ENCODE data around the gene RPL29. TPM values are rescaled to one million over a fixed set of nuclear protein-coding genes. Genes with fewer than 3 reads are reported as not detected.
"Not testable (repeated sequence)": the region's sequence is repeated elsewhere in the genome, so short reads cannot be mapped to it uniquely, and the experiment has no call there.

Gene RPL29
- total and polyA plus RNA-seq, 2 of the 13 experiments (the other 11 are each of a cell fraction or from before 2014, with no cell fraction given), result 1,348 to 2,263 TPM

DNA sequence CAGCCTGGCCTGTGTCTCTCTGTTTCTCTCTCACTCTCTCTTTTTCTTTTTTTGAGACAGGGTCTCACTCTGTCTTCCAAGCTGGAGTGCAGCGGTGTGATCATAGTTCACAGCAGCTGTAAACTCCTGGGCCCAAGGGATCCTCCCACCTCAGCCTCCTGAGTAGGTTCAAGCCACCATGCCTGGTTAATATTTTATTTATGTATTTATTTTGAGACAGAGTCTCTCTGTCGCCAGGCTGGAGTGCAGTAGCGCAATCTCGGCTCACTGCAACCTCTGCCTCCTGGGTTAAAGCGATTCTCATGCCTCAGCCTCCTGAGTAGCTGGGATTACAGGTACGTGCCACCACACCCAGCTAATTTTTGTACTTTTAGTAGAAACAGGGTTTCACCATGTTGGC, 38.1 kb upstream of the RPL29 start (continued):
- TF ChIP-seq, protein P1, sequence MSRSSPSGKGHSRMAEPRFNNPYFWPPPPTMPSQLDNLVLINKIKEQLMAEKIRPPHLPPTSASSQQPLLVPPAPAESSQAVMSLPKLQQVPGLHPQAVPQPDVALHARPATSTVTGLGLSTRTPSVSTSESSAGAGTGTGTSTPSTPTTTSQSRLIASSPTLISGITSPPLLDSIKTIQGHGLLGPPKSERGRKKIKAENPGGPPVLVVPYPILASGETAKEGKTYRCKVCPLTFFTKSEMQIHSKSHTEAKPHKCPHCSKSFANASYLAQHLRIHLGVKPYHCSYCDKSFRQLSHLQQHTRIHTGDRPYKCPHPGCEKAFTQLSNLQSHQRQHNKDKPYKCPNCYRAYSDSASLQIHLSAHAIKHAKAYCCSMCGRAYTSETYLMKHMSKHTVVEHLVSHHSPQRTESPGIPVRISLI (CRISPR knock-in tag; IDR thresholded peaks at IDR 0.05; ENCODE audit: borderline replicate concordance), result peak; percentile 9; the same call in 1 of the 2 replicates
- not testable (repeated sequence) for TF ChIP-seq SOX6 (IDR thresholded peaks at IDR 0.05); HNF1A (IDR thresholded peaks at IDR 0.05; ENCODE audit: low read depth)
- TF ChIP-seq SOX6 (CRISPR knock-in tag; IDR thresholded peaks at IDR 0.05) (peak; percentile 51; the same call in 1 of the 2 replicates), ZMYM3 (CRISPR knock-in tag; IDR thresholded peaks at IDR 0.05) (peak; percentile 65), HNF1A (CRISPR knock-in tag; IDR thresholded peaks at IDR 0.05; ENCODE audit: borderline replicate concordance) (peak; percentile 81), ZNF543 (CRISPR knock-in tag; IDR thresholded peaks at IDR 0.05) (0 out of 2 replicates have a peak, but pooled peaks have one; percentile 51), ZNF710 (CRISPR knock-in tag; IDR thresholded peaks at IDR 0.05; ENCODE audit: borderline replicate concordance) (0 out of 2 replicates have a peak, but pooled peaks have one; percentile 34), HNF4A (CRISPR knock-in tag; IDR thresholded peaks at IDR 0.05) (peak; percentile 57), NR2C2 (CRISPR knock-in tag; IDR thresholded peaks at IDR 0.05; ENCODE audit: borderline replicate concordance) (peak; percentile 20; the same call in 1 of the 2 replicates), SP5 (CRISPR knock-in tag; IDR thresholded peaks at IDR 0.05; ENCODE audit: borderline replicate concordance, low read depth) (peak; percentile 69), KDM2A (CRISPR knock-in tag; IDR thresholded peaks at IDR 0.05; ENCODE audit: borderline replicate concordance, low read depth) (0 out of 2 replicates have a peak, but pooled peaks have one; percentile 32), DMAP1 (CRISPR knock-in tag; IDR thresholded peaks at IDR 0.05) (peak; percentile 16; the same call in 1 of the 2 replicates)
- TF ChIP-seq, protein P2, sequence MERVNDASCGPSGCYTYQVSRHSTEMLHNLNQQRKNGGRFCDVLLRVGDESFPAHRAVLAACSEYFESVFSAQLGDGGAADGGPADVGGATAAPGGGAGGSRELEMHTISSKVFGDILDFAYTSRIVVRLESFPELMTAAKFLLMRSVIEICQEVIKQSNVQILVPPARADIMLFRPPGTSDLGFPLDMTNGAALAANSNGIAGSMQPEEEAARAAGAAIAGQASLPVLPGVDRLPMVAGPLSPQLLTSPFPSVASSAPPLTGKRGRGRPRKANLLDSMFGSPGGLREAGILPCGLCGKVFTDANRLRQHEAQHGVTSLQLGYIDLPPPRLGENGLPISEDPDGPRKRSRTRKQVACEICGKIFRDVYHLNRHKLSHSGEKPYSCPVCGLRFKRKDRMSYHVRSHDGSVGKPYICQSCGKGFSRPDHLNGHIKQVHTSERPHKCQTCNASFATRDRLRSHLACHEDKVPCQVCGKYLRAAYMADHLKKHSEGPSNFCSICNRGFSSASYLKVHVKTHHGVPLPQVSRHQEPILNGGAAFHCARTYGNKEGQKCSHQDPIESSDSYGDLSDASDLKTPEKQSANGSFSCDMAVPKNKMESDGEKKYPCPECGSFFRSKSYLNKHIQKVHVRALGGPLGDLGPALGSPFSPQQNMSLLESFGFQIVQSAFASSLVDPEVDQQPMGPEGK (CRISPR knock-in tag; IDR thresholded peaks at IDR 0.05), result 0 out of 2 replicates have a peak, but pooled peaks have one; percentile 15
- TF ChIP-seq, protein P3, sequence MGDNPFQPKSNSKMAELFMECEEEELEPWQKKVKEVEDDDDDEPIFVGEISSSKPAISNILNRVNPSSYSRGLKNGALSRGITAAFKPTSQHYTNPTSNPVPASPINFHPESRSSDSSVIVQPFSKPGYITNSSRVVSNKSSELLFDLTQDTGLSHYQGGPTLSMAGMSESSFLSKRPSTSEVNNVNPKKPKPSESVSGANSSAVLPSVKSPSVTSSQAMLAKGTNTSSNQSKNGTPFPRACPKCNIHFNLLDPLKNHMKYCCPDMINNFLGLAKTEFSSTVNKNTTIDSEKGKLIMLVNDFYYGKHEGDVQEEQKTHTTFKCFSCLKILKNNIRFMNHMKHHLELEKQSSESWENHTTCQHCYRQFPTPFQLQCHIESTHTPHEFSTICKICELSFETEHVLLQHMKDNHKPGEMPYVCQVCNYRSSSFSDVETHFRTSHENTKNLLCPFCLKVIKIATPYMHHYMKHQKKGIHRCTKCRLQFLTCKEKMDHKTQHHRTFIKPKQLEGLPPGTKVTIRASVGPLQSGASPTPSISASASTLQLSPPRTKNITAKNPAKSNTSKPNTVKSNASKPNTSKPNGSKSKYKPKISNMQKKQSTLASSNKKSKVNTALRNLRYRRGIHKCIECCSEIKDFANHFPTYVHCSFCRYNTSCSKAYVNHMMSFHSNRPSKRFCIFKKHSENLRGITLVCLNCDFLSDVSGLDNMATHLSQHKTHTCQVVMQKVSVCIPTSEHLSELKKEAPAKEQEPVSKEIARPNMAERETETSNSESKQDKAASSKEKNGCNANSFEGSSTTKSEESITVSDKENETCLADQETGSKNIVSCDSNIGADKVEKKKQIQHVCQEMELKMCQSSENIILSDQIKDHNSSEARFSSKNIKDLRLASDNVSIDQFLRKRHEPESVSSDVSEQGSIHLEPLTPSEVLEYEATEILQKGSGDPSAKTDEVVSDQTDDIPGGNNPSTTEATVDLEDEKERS (CRISPR knock-in tag; IDR thresholded peaks at IDR 0.05), result 0 out of 2 replicates have a peak, but pooled peaks have one; percentile 51

All from HepG2 (cell line).